Activated naive CD4-positive, alpha-beta T cell treated with anti-CD3 and anti-CD28 coated beads, Interleukin-2, amount 10 ng/mL, durations not matched to agents 7 days and 5 days (primary cell): ENCODE results near the gene MCM7.
A peak's percentile ranks its signal among the peaks of the same experiment; 100 is the strongest.

Source experiments
- CTCF ChIA-PET: fragments of 350-600 bp; sonication (Branson Sonifier 250); formaldehyde crosslinking; loops from one replicate; lab custom pipeline; 2021; ENCODE audit warnings: antibody characterized with exemption; lab: Charles Lee
- DNase-seq: peaks from one replicate; pipeline ENCODE4 v3.0.0-alpha.2; 2020
- H3K27ac Mint-ChIP-seq: one replicate; pipeline ENCODE4 v1.8.0; 2021; ENCODE audit warnings: mild to moderate bottlenecking, moderate library complexity, mixed read lengths
- H3K27me3 Mint-ChIP-seq: one replicate; pipeline ENCODE4 v1.8.0; 2021; ENCODE audit warnings: mild to moderate bottlenecking, mixed read lengths
- H3K36me3 Mint-ChIP-seq: one replicate; pipeline ENCODE4 v1.8.0; 2021; ENCODE audit warnings: mixed read lengths
- H3K4me1 Mint-ChIP-seq: one replicate; pipeline ENCODE4 v1.8.0; 2021; ENCODE audit warnings: mixed read lengths
- H3K4me3 Mint-ChIP-seq: one replicate; pipeline ENCODE4 v1.8.0; 2021; ENCODE audit warnings: mild to moderate bottlenecking, moderate library complexity, mixed read lengths
- H3K9me3 Mint-ChIP-seq: one replicate; pipeline ENCODE4 v1.8.0; 2021; ENCODE audit warnings: mixed read lengths

MCM7 gene

GRCh38 chr7:100115026-100115425 is 13.8 kb upstream of the MCM7 start:
- H3K27ac Mint-ChIP-seq: no peak overlapping the region
- no peak for DNase-seq
- H3K4me3 Mint-ChIP-seq: no peak overlapping the region
- no peaks in the 10 kb centered on the region for H3K9me3 Mint-ChIP-seq
- peaks cover 15% of the 10 kb centered on the region for H3K4me1 Mint-ChIP-seq
- no peaks in the 10 kb centered on the region for H3K27me3 Mint-ChIP-seq
- H3K36me3 Mint-ChIP-seq: peaks cover 37% of the 10 kb centered on the region
- CTCF ChIA-PET: no interaction called here

- DNase-seq: no peak
- Mint-ChIP-seq H3K36me3 (peaks cover 50% of the 10 kb centered on the region), H3K4me3 (no peak overlapping the region), H3K4me1 (no peaks in the 10 kb centered on the region), H3K9me3 (no peaks in the 10 kb centered on the region), H3K27me3 (no peaks in the 10 kb centered on the region), H3K27ac (peak overlapping the region; percentile 28)
- CTCF ChIA-PET: interaction anchor here (0.6 to 1.3 kb wide), 2 partner anchors 23 to 132 kb away, joined by 3 to 6 read pairs; no protein-coding TSS in a partner anchor
Observed at GRCh38 chr7:100111914-100112313, 10.7 kb upstream of the MCM7 start.

- CTCF ChIA-PET: interaction anchor here (0.6 to 1.3 kb wide), 2 partner anchors 24 to 132 kb away, joined by 3 to 6 read pairs; no protein-coding TSS in a partner anchor
- DNase-seq: no peak
- Mint-ChIP-seq H3K27me3 (no peaks in the 10 kb centered on the region), H3K36me3 (peaks cover 54% of the 10 kb centered on the region), H3K9me3 (no peaks in the 10 kb centered on the region), H3K27ac (no peak overlapping the region), H3K4me3 (no peak overlapping the region), H3K4me1 (no peaks in the 10 kb centered on the region)
Observed at GRCh38 chr7:100111156-100111555, 10.0 kb upstream of the MCM7 start.

- Mint-ChIP-seq H3K9me3 (no peaks in the 10 kb centered on the region), H3K27me3 (no peaks in the 10 kb centered on the region), H3K4me1 (no peaks in the 10 kb centered on the region), H3K36me3 (peaks cover 57% of the 10 kb centered on the region), H3K4me3 (no peak overlapping the region), H3K27ac (no peak overlapping the region)
- no peak for DNase-seq
- CTCF ChIA-PET: interaction anchor here (0.6 kb wide), 1 partner anchor 705 kb away, joined by 3 read pairs; no protein-coding TSS in a partner anchor
Observed at GRCh38 chr7:100109521-100110163, 8.4 kb upstream of the MCM7 start.

GRCh38 chr7:100107890-100108289 is 6.7 kb upstream of the MCM7 start:
- Mint-ChIP-seq H3K27me3 (no peaks in the 10 kb centered on the region), H3K4me3 (no peak overlapping the region), H3K4me1 (peaks cover 8% of the 10 kb centered on the region), H3K27ac (peak overlapping the region; percentile 52), H3K9me3 (no peaks in the 10 kb centered on the region), H3K36me3 (peaks cover 56% of the 10 kb centered on the region)
- CTCF ChIA-PET: no interaction called here
- DNase-seq: no peak

GRCh38 chr7:100107125-100107737 is 6.0 kb upstream of the MCM7 start:
- no peaks in the 10 kb centered on the region for H3K9me3 Mint-ChIP-seq

GRCh38 chr7:100106633-100107032 is 5.4 kb upstream of the MCM7 start:
- H3K27ac Mint-ChIP-seq: no peak overlapping the region
- peaks cover 14% of the 10 kb centered on the region for H3K4me1 Mint-ChIP-seq
- H3K36me3 Mint-ChIP-seq: peaks cover 51% of the 10 kb centered on the region
- no peaks in the 10 kb centered on the region for H3K9me3 Mint-ChIP-seq
- no peak overlapping the region for H3K4me3 Mint-ChIP-seq
- no peak for DNase-seq
- no peaks in the 10 kb centered on the region for H3K27me3 Mint-ChIP-seq
- CTCF ChIA-PET: no interaction called here

More at GRCh38 chr7:100107125-100107737, 6.0 kb upstream of the MCM7 start:
- DNase-seq: no peak
- H3K27ac Mint-ChIP-seq: no peak overlapping the region
- no peak overlapping the region for H3K4me3 Mint-ChIP-seq
- CTCF ChIA-PET: no interaction called here
- H3K36me3 Mint-ChIP-seq: peaks cover 54% of the 10 kb centered on the region
- H3K27me3 Mint-ChIP-seq: no peaks in the 10 kb centered on the region
- H3K4me1 Mint-ChIP-seq: peaks cover 14% of the 10 kb centered on the region

GRCh38 chr7:100105534-100105933 is 4.3 kb upstream of the MCM7 start:
- CTCF ChIA-PET: no interaction called here
- H3K27ac Mint-ChIP-seq: peak overlapping the region; percentile 33

GRCh38 chr7:100102950-100103840 is 2.0 kb upstream of the MCM7 start:
- H3K27ac Mint-ChIP-seq: peak overlapping the region; percentile 61
- peak overlapping the region; percentile 81 for H3K4me3 Mint-ChIP-seq
- peaks cover 54% of the 10 kb centered on the region for H3K36me3 Mint-ChIP-seq
- peaks cover 6% of the 10 kb centered on the region for H3K27me3 Mint-ChIP-seq
- CTCF ChIA-PET: interaction anchor here (0.9 kb wide), 1 partner anchor 17 kb away, joined by 3 read pairs; no protein-coding TSS in a partner anchor
- H3K4me1 Mint-ChIP-seq: peaks cover 35% of the 10 kb centered on the region
- H3K9me3 Mint-ChIP-seq: no peaks in the 10 kb centered on the region
- no peak for DNase-seq

More at GRCh38 chr7:100105534-100105933, 4.3 kb upstream of the MCM7 start:
- Mint-ChIP-seq H3K4me3 (no peak overlapping the region), H3K27me3 (peaks cover 6% of the 10 kb centered on the region), H3K9me3 (no peaks in the 10 kb centered on the region), H3K4me1 (peaks cover 14% of the 10 kb centered on the region), H3K36me3 (peaks cover 45% of the 10 kb centered on the region)
- no peak for DNase-seq

- Mint-ChIP-seq H3K9me3 (no peaks in the 10 kb centered on the region), H3K27me3 (peaks cover 6% of the 10 kb centered on the region), H3K4me1 (peaks cover 46% of the 10 kb centered on the region), H3K4me3 (peak overlapping the region; percentile 81), H3K27ac (peak overlapping the region; percentile 93), H3K36me3 (peaks cover 60% of the 10 kb centered on the region)
- peak; percentile 88 for DNase-seq
- CTCF ChIA-PET: interaction anchor here (1.1 to 2.2 kb wide), 4 partner anchors 11 to 32 kb away, joined by 3 to 7 read pairs (median 3); no protein-coding TSS in a partner anchor
Observed at GRCh38 chr7:100100420-100101015, 679 bp downstream of the MCM7 start.

GRCh38 chr7:100099452-100099851 is 1.7 kb downstream of the MCM7 start:
- no peak for DNase-seq
- CTCF ChIA-PET: no interaction called here
- Mint-ChIP-seq H3K27ac (peak overlapping the region; percentile 93), H3K4me1 (peaks cover 51% of the 10 kb centered on the region), H3K27me3 (peaks cover 6% of the 10 kb centered on the region), H3K4me3 (peak overlapping the region; percentile 81), H3K9me3 (no peaks in the 10 kb centered on the region), H3K36me3 (peaks cover 64% of the 10 kb centered on the region)

GRCh38 chr7:100098913-100099312 is 2.3 kb downstream of the MCM7 start:
- DNase-seq: no peak
- Mint-ChIP-seq H3K27me3 (peaks cover 6% of the 10 kb centered on the region), H3K36me3 (peaks cover 67% of the 10 kb centered on the region), H3K9me3 (no peaks in the 10 kb centered on the region), H3K4me3 (peak overlapping the region; percentile 81), H3K27ac (peak overlapping the region; percentile 93), H3K4me1 (peaks cover 51% of the 10 kb centered on the region)
- CTCF ChIA-PET: no interaction called here

- Mint-ChIP-seq H3K4me3 (no peak overlapping the region), H3K27ac (no peak overlapping the region), H3K4me1 (peaks cover 48% of the 10 kb centered on the region), H3K9me3 (no peaks in the 10 kb centered on the region), H3K36me3 (peaks cover 91% of the 10 kb centered on the region), H3K27me3 (no peaks in the 10 kb centered on the region)
- CTCF ChIA-PET: interaction anchor here (1.3 kb wide), 1 partner anchor 21 kb away, joined by 3 read pairs; no protein-coding TSS in a partner anchor
- DNase-seq: no peak
Observed at GRCh38 chr7:100095704-100096103, 5.5 kb downstream of the MCM7 start.
